H1 (cell line): ENCODE data around the gene ABI1.

Source experiments
- CEBPB ChIP-seq: IDR thresholded peaks from 2 replicates; pipeline ENCODE4 v1.6.1; 2012; ENCODE audit warnings: low read depth, low read length
- ZNF274 ChIP-seq: IDR thresholded peaks from 2 replicates; pipeline ENCODE4 v1.7.0; 2012; ENCODE audit warnings: low read length, borderline replicate concordance; ENCODE audit errors: extremely low read depth
- TF ChIP-seq, protein P1 (sequence below): IDR thresholded peaks from 2 replicates; pipeline ENCODE4 v1.6.1; 2012; ENCODE audit warnings: inconsistent platforms

DNA sequence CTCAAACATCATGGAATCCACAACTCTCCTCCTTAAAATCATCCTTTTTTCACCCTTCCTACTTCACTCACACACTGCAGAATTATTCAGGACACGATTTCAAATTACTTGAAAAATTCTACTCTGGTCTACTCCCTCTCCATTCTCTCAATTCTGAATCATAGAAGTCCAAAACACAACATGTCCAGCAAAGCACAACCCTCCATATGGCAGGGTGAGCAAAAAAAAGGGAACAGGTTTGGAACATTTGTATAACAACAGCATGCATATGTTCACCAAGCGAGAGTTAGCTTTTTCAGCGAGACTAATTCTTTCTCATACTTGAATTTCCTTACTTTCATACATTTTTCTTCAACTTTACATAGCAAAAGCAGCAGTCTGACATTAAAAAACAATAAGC is 73.4 kb downstream of the ABI1 start:
- TF ChIP-seq, protein P1, sequence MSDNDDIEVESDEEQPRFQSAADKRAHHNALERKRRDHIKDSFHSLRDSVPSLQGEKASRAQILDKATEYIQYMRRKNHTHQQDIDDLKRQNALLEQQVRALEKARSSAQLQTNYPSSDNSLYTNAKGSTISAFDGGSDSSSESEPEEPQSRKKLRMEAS, result no peak
- TF ChIP-seq ZNF274 (no peak), CEBPB (no peak)
